GM12878 (cell line): ENCODE data around the gene NDUFC1. TPM values are rescaled to one million over a fixed set of nuclear protein-coding genes. Genes with fewer than 3 reads are reported as not detected.

Source experiments
- ATAC-seq: fragments of 200-7000 bp; cut with Tn5 transposase; 3 replicates; pipeline ENCODE4 v1.9.1; 2020; ENCODE audit warnings: mild to moderate bottlenecking, moderate library complexity
- BruUV-seq: library from RNA; stranded (reverse); fragments of 400-500 nt; replicated peaks from 2 replicates; lab custom pipeline; 2021; lab: Mats Ljungman, UMichigan
- CTCF ChIA-PET: fragments of 300-600 bp; sonication (Branson Sonifier 250); formaldehyde crosslinking; extraction: SDS; loops from one replicate; lab custom pipeline; 2021; ENCODE audit warnings: inconsistent platforms; lab: Yijun Ruan, JAX
- POLR2A ChIA-PET: fragments of 350-600 bp; formaldehyde crosslinking; extraction: SDS; loops from one replicate; lab custom pipeline; 2021; ENCODE audit warnings: inconsistent platforms; lab: Charles Lee
- RAD21 ChIA-PET: fragments of 300-600 bp; sonication (Branson Sonifier 250); formaldehyde crosslinking; loops from one replicate; lab custom pipeline; 2023; ENCODE audit warnings: antibody characterized with exemption; ENCODE audit not compliant: unreplicated experiment; lab: Charles Lee
- SMC1A ChIA-PET: fragments of 300-600 bp; sonication (Branson Sonifier 250); formaldehyde crosslinking; loops from one replicate; lab custom pipeline; 2023; ENCODE audit not compliant: unreplicated experiment, uncharacterized antibody; lab: Charles Lee
- DNase-seq: peaks from one replicate; pipeline ENCODE4 v3.0.0-alpha.2; 2011; ENCODE audit warnings: low read depth, low spot score
- FAIRE-seq: peaks from 3 replicates; lab custom pipeline; 2011; peaks lifted over from hg19 to GRCh38; lab: Jason Lieb, UNC
- H2AFZ ChIP-seq: 2 replicates; pipeline ENCODE4 v1.6.0; 2011; ENCODE audit warnings: low read depth, low read length, control low read depth; ENCODE audit not compliant: control insufficient read depth
- H3K27ac ChIP-seq: 2 replicates; pipeline ENCODE4 v1.5.1; 2011; ENCODE audit warnings: control low read depth; ENCODE audit not compliant: control insufficient read depth, insufficient read depth
- H3K27me3 ChIP-seq, 2 experiments: replicated peaks in 1 of 2; 2 replicates each; pipeline versions ENCODE4 v1.6.0 to v1.6.1; 2011; ENCODE audit warnings: low read length in 1 of 2; ENCODE audit not compliant: control insufficient read depth in 2 of 2, insufficient read depth in 2 of 2
- H3K36me3 ChIP-seq, 2 experiments: 2 replicates each; pipeline ENCODE4 v1.5.1; 2011; ENCODE audit warnings: low read length in 1 of 2; ENCODE audit not compliant: control insufficient read depth in 2 of 2, insufficient read depth in 2 of 2
- H3K4me1 ChIP-seq: 2 replicates; pipeline ENCODE4 v1.6.1; 2011; ENCODE audit warnings: mild to moderate bottlenecking, low read length, moderate library complexity, mixed read lengths; ENCODE audit not compliant: control insufficient read depth, insufficient read depth
- H3K4me2 ChIP-seq: 2 replicates; pipeline ENCODE4 v1.6.0; 2011; ENCODE audit warnings: control low read depth; ENCODE audit not compliant: control insufficient read depth, insufficient read depth
- H3K4me3 ChIP-seq: fragments of 200-600 bp; sonication (generic); 2 replicates; pipeline ENCODE4 v1.5.1; 2016
- H3K79me2 ChIP-seq: 2 replicates; pipeline ENCODE4 v1.6.0; 2011; ENCODE audit warnings: low read length; ENCODE audit not compliant: control insufficient read depth, insufficient read depth
- H3K9ac ChIP-seq: 2 replicates; pipeline ENCODE4 v1.8.0; 2011; ENCODE audit warnings: low read length, control low read depth, mixed read lengths; ENCODE audit not compliant: control insufficient read depth, insufficient read depth
- H3K9me3 ChIP-seq: replicated peaks from 3 replicates; pipeline ENCODE4 v1.5.1; 2011; ENCODE audit warnings: mild to moderate bottlenecking, low read length; ENCODE audit not compliant: control insufficient read depth, insufficient read depth
- H4K20me1 ChIP-seq: 2 replicates; pipeline ENCODE4 v1.6.0; 2011; ENCODE audit not compliant: control insufficient read depth, insufficient read depth
- HCFC1 ChIP-seq: fragments of 150-350 bp; IDR thresholded peaks from 2 replicates; pipeline ENCODE4 v1.6.1; 2014; ENCODE audit warnings: low read length
- MYC ChIP-seq: IDR thresholded peaks from 2 replicates; pipeline ENCODE4 v1.6.1; 2011; ENCODE audit warnings: mild to moderate bottlenecking, low read length, moderate library complexity, inconsistent platforms; ENCODE audit not compliant: insufficient read depth, insufficient replicate concordance, insufficient read length, severe bottlenecking
- NFXL1 ChIP-seq: fragments of 450-650 bp; IDR thresholded peaks from 2 replicates; pipeline ENCODE4 v1.6.1; 2017; ENCODE audit warnings: antibody characterized with exemption, mild to moderate bottlenecking, borderline replicate concordance
- POLR2A ChIP-seq: IDR thresholded peaks from 2 replicates; pipeline ENCODE4 v1.6.1; 2011; ENCODE audit warnings: low read depth, mild to moderate bottlenecking, low read length
- POLR2AphosphoS2 ChIP-seq: IDR thresholded peaks from 2 replicates; pipeline ENCODE4 v1.6.1; 2011; ENCODE audit warnings: low read depth, mild to moderate bottlenecking, low read length, improper control_type of control experiment, moderate library complexity
- ZNF217 ChIP-seq: fragments of 450-650 bp; IDR thresholded peaks from 2 replicates; pipeline ENCODE4 v1.6.1; 2017; ENCODE audit warnings: antibody characterized with exemption, mild to moderate bottlenecking
- in situ Hi-C: fragments of 300-500 bp; cut with MboI; formaldehyde crosslinking; loops from 9 replicates; pipeline ENCODE4 v1.14.3; 2018; ENCODE audit warnings: mixed read lengths
- intact Hi-C: fragments of 100-400 bp; cut with micrococcal nuclease; formaldehyde crosslinking; loops from one replicate; pipeline ENCODE4 v1.14.2; 2022; ENCODE audit not compliant: unreplicated experiment
- polyA plus RNA-seq, 11 experiments: library from polyadenylated mRNA; depleted of rRNA in 4 of 11; unstranded in 6 of 11; stranded (reverse) in 5 of 11; fragments of >200 nt; fragmentation: Nextera tagmentation in 4 of 11; fragmentation: Illumina TruSeq in 1 of 11; extraction: Ambion mirVana in 4 of 11; extraction: Trizol in 1 of 11; gene quantifications; 1 replicate in 1 of 11; 2 replicates in 10 of 11; pipeline versions ENCODE4 v1.2.1 to v1.2.3, GENCODE V29; 2011 to 2016; ENCODE audit warnings: inconsistent platforms in 2 of 11, missing spikeins in 2 of 11, low read depth in 1 of 11
- total RNA-seq, 4 experiments: library from RNA; depleted of rRNA in 3 of 4; stranded (reverse); fragments of >200 nt in 3 of 4; fragmentation: Illumina TruSeq in 1 of 4; extraction: Trizol in 1 of 4; gene quantifications; 2 replicates each; pipeline versions ENCODE4 v1.2.1 to v1.2.3, GENCODE V29; 2013 to 2021
- TF ChIP-seq, protein P1 (sequence below): fragments of 450-650 bp; IDR thresholded peaks from 2 replicates; pipeline ENCODE4 v1.6.1; 2017; ENCODE audit warnings: mild to moderate bottlenecking, low read depth, inconsistent platforms; ENCODE audit not compliant: poor library complexity, severe bottlenecking
- TF ChIP-seq, protein P2 (sequence below): IDR thresholded peaks from 2 replicates; pipeline ENCODE4 v1.6.1; 2012; ENCODE audit warnings: low read length, inconsistent platforms
- TF ChIP-seq, protein P3 (sequence below): fragments of 450-650 bp; IDR thresholded peaks from 2 replicates; pipeline ENCODE4 v1.6.1; 2017; ENCODE audit warnings: borderline replicate concordance
- TF ChIP-seq, protein P4 (sequence below): fragments of 450-650 bp; formaldehyde crosslinking; IDR thresholded peaks from 2 replicates; pipeline ENCODE4 v1.4.0; 2022; ENCODE audit warnings: mild to moderate bottlenecking, moderate library complexity

NDUFC1 gene
- total and polyA plus RNA-seq, 10 of the 15 experiments (the other 5 are each of a cell fraction or from before 2014, with no cell fraction given): 25.5 to 242 (median 68.9) TPM

DNA sequence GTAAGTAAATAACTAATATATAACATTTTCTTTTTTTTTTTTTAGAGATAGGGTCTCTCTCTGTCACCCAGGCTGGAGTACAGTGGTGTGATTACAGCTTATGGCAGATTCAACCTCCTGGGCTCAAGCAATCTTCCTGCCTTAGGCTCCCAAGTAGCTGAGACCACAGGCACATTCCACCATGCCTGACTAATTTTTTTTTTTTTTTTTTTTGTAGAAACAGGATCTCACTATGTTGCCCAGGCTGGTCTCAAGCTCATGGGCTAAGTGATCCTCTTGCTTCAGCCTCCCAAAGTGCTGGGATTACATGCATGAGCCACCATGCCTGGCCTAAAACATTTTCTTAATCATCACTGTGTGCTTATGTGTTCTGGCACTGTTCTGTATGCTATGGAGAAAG, 55.0 kb downstream of the NDUFC1 start:
- SMC1A ChIA-PET: no interaction called here
- Histone ChIP-seq H3K36me3 (no peaks in the 10 kb centered on the region), H3K79me2 (no peaks in the 10 kb centered on the region), H3K9me3 (no peaks in the 10 kb centered on the region), H3K4me1 (no peaks in the 10 kb centered on the region), H3K4me2 (no peak overlapping the region), H3K9ac (no peak overlapping the region), H2AFZ (no peak overlapping the region), H3K27me3 (no peaks in the 10 kb centered on the region), H3K4me3 (no peak overlapping the region), H3K27ac (no peak overlapping the region), H4K20me1 (no peaks in the 10 kb centered on the region)
- intact Hi-C loops: no loop called here
- TF ChIP-seq ZNF217 (no peak), POLR2A (no peak), HCFC1 (no peak), NFXL1 (no peak), MYC (no peak), POLR2AphosphoS2 (no peak)
- TF ChIP-seq, protein P1, sequence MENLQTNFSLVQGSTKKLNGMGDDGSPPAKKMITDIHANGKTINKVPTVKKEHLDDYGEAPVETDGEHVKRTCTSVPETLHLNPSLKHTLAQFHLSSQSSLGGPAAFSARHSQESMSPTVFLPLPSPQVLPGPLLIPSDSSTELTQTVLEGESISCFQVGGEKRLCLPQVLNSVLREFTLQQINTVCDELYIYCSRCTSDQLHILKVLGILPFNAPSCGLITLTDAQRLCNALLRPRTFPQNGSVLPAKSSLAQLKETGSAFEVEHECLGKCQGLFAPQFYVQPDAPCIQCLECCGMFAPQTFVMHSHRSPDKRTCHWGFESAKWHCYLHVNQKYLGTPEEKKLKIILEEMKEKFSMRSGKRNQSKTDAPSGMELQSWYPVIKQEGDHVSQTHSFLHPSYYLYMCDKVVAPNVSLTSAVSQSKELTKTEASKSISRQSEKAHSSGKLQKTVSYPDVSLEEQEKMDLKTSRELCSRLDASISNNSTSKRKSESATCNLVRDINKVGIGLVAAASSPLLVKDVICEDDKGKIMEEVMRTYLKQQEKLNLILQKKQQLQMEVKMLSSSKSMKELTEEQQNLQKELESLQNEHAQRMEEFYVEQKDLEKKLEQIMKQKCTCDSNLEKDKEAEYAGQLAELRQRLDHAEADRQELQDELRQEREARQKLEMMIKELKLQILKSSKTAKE: no peak
- TF ChIP-seq, protein P2, sequence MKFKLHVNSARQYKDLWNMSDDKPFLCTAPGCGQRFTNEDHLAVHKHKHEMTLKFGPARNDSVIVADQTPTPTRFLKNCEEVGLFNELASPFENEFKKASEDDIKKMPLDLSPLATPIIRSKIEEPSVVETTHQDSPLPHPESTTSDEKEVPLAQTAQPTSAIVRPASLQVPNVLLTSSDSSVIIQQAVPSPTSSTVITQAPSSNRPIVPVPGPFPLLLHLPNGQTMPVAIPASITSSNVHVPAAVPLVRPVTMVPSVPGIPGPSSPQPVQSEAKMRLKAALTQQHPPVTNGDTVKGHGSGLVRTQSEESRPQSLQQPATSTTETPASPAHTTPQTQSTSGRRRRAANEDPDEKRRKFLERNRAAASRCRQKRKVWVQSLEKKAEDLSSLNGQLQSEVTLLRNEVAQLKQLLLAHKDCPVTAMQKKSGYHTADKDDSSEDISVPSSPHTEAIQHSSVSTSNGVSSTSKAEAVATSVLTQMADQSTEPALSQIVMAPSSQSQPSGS: no peak
- TF ChIP-seq, protein P3, sequence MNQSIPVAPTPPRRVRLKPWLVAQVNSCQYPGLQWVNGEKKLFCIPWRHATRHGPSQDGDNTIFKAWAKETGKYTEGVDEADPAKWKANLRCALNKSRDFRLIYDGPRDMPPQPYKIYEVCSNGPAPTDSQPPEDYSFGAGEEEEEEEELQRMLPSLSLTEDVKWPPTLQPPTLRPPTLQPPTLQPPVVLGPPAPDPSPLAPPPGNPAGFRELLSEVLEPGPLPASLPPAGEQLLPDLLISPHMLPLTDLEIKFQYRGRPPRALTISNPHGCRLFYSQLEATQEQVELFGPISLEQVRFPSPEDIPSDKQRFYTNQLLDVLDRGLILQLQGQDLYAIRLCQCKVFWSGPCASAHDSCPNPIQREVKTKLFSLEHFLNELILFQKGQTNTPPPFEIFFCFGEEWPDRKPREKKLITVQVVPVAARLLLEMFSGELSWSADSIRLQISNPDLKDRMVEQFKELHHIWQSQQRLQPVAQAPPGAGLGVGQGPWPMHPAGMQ: no peak
- TF ChIP-seq, protein P4, sequence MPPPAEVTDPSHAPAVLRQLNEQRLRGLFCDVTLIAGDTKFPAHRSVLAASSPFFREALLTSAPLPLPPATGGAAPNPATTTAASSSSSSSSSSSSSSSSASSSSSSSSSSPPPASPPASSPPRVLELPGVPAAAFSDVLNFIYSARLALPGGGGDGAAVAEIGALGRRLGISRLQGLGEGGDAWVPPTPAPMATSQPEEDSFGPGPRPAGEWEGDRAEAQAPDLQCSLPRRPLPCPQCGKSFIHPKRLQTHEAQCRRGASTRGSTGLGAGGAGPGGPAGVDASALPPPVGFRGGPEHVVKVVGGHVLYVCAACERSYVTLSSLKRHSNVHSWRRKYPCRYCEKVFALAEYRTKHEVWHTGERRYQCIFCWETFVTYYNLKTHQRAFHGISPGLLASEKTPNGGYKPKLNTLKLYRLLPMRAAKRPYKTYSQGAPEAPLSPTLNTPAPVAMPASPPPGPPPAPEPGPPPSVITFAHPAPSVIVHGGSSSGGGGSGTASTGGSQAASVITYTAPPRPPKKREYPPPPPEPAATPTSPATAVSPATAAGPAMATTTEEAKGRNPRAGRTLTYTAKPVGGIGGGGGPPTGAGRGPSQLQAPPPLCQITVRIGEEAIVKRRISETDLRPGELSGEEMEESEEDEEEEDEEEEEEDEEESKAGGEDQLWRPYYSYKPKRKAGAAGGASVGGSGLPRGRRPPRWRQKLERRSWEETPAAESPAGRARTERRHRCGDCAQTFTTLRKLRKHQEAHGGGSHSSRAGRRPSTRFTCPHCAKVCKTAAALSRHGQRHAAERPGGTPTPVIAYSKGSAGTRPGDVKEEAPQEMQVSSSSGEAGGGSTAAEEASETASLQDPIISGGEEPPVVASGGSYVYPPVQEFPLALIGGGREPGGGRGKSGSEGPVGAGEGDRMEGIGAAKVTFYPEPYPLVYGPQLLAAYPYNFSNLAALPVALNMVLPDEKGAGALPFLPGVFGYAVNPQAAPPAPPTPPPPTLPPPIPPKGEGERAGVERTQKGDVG (CRISPR knock-in tag): no peak
- FAIRE-seq (no peak), ATAC-seq (no peak), DNase-seq (no peak)
- RAD21 ChIA-PET: interaction anchor here (0.6 kb wide), 1 partner anchor 17 kb away, joined by 3 read pairs; no protein-coding TSS in a partner anchor
- BruUV-seq: no TSS peak
- in situ Hi-C loops: no loop called here
- CTCF ChIA-PET: no interaction called here
- POLR2A ChIA-PET: interaction anchor here (0.5 kb wide), 2 partner anchors 15 to 477 kb away, joined by 3 read pairs; no protein-coding TSS in a partner anchor
